HEK293 (cell line): ENCODE data around the gene KCNMB4.

Experiments
- YY2 ChIP-seq: fragments of 450-650 bp; formaldehyde crosslinking; IDR thresholded peaks from 2 replicates; pipeline ENCODE4 v1.5.1; 2016; ENCODE audit warnings: missing biosample characterization, missing genetic modification characterization
- ZNF140 ChIP-seq: fragments of 450-650 bp; formaldehyde crosslinking; IDR thresholded peaks from 2 replicates; pipeline ENCODE4 v1.5.1; 2016; ENCODE audit warnings: missing biosample characterization, missing genetic modification characterization
- ZNF366 ChIP-seq: fragments of 450-650 bp; formaldehyde crosslinking; conservative IDR thresholded peaks from 2 replicates; pipeline ENCODE4 v1.5.1; 2016; ENCODE audit warnings: missing biosample characterization, missing genetic modification characterization
- ZNF561 ChIP-seq: fragments of 450-650 bp; IDR thresholded peaks from 2 replicates; pipeline ENCODE4 v1.5.1; 2018; ENCODE audit warnings: missing biosample characterization, missing genetic modification characterization, borderline replicate concordance
- ZNF621 ChIP-seq: fragments of 450-650 bp; formaldehyde crosslinking; IDR thresholded peaks from 2 replicates; pipeline ENCODE4 v1.5.1; 2017; ENCODE audit warnings: missing biosample characterization, missing genetic modification characterization
- ZNF777 ChIP-seq: fragments of 450-650 bp; formaldehyde crosslinking; IDR thresholded peaks from 2 replicates; pipeline ENCODE4 v1.5.1; 2017; ENCODE audit warnings: missing biosample characterization, missing genetic modification characterization, borderline replicate concordance
- ZNF791 ChIP-seq: fragments of 450-650 bp; formaldehyde crosslinking; IDR thresholded peaks from 2 replicates; pipeline ENCODE4 v1.5.1; 2016; ENCODE audit warnings: missing biosample characterization, missing genetic modification characterization
- ZSCAN30 ChIP-seq: fragments of 450-650 bp; IDR thresholded peaks from 2 replicates; pipeline ENCODE4 v1.5.1; 2018; ENCODE audit warnings: missing biosample characterization, mild to moderate bottlenecking, missing genetic modification characterization, moderate library complexity
- TF ChIP-seq, protein P1 (sequence below): fragments of 450-650 bp; IDR thresholded peaks from 2 replicates; pipeline ENCODE4 v1.5.1; 2018; ENCODE audit warnings: missing biosample characterization, missing genetic modification characterization
- TF ChIP-seq, protein P2 (sequence below): fragments of 450-650 bp; formaldehyde crosslinking; IDR thresholded peaks from 2 replicates; pipeline ENCODE4 v1.5.1; 2016; ENCODE audit warnings: missing biosample characterization, missing genetic modification characterization
- TF ChIP-seq, protein P3 (sequence below): fragments of 450-650 bp; formaldehyde crosslinking; IDR thresholded peaks from 2 replicates; pipeline ENCODE4 v1.5.0; 2017; ENCODE audit warnings: missing biosample characterization, missing genetic modification characterization, borderline replicate concordance
- TF ChIP-seq, protein P4 (sequence below): fragments of 450-650 bp; formaldehyde crosslinking; IDR thresholded peaks from 2 replicates; pipeline ENCODE4 v1.5.1; 2016; ENCODE audit warnings: missing biosample characterization, missing genetic modification characterization
- TF ChIP-seq, protein P5 (sequence below): fragments of 450-650 bp; formaldehyde crosslinking; IDR thresholded peaks from 2 replicates; pipeline ENCODE4 v1.5.1; 2016; ENCODE audit warnings: missing biosample characterization, missing genetic modification characterization

DNA sequence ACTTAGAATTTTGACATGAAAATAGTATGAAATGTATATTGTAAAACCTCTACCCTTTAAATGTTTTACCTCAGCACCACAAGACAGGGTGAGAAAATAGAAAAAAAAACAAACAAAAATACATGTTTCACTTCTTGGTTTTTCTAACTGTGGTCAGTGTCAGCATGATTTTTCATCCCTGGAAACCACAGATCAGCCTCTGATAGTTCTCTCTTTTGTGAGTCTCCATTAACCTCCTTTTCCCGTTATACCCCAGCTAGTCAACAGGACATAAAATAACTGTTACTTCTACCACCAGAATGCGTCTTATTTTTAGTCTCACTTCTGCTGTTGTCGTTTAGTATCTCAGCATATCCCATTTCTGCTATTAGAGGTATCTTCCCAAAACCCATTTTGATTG lies 48.3 kb upstream of the KCNMB4 start:
- TF ChIP-seq ZNF140 (tag by site-specific recombination) (no peak), YY2 (tag by site-specific recombination) (no peak), ZNF791 (tag by site-specific recombination) (no peak), ZNF366 (no peak), ZNF621 (tag by site-specific recombination) (no peak), ZNF777 (tag by site-specific recombination) (no peak), ZSCAN30 (tag by site-specific recombination) (no peak), ZNF561 (tag by site-specific recombination) (no peak)
- TF ChIP-seq, protein P1, sequence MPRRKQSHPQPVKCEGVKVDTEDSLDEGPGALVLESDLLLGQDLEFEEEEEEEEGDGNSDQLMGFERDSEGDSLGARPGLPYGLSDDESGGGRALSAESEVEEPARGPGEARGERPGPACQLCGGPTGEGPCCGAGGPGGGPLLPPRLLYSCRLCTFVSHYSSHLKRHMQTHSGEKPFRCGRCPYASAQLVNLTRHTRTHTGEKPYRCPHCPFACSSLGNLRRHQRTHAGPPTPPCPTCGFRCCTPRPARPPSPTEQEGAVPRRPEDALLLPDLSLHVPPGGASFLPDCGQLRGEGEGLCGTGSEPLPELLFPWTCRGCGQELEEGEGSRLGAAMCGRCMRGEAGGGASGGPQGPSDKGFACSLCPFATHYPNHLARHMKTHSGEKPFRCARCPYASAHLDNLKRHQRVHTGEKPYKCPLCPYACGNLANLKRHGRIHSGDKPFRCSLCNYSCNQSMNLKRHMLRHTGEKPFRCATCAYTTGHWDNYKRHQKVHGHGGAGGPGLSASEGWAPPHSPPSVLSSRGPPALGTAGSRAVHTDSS (tag by site-specific recombination) = no peak
- TF ChIP-seq, protein P2, sequence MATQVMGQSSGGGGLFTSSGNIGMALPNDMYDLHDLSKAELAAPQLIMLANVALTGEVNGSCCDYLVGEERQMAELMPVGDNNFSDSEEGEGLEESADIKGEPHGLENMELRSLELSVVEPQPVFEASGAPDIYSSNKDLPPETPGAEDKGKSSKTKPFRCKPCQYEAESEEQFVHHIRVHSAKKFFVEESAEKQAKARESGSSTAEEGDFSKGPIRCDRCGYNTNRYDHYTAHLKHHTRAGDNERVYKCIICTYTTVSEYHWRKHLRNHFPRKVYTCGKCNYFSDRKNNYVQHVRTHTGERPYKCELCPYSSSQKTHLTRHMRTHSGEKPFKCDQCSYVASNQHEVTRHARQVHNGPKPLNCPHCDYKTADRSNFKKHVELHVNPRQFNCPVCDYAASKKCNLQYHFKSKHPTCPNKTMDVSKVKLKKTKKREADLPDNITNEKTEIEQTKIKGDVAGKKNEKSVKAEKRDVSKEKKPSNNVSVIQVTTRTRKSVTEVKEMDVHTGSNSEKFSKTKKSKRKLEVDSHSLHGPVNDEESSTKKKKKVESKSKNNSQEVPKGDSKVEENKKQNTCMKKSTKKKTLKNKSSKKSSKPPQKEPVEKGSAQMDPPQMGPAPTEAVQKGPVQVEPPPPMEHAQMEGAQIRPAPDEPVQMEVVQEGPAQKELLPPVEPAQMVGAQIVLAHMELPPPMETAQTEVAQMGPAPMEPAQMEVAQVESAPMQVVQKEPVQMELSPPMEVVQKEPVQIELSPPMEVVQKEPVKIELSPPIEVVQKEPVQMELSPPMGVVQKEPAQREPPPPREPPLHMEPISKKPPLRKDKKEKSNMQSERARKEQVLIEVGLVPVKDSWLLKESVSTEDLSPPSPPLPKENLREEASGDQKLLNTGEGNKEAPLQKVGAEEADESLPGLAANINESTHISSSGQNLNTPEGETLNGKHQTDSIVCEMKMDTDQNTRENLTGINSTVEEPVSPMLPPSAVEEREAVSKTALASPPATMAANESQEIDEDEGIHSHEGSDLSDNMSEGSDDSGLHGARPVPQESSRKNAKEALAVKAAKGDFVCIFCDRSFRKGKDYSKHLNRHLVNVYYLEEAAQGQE (tag by site-specific recombination) = no peak
- TF ChIP-seq, protein P3, sequence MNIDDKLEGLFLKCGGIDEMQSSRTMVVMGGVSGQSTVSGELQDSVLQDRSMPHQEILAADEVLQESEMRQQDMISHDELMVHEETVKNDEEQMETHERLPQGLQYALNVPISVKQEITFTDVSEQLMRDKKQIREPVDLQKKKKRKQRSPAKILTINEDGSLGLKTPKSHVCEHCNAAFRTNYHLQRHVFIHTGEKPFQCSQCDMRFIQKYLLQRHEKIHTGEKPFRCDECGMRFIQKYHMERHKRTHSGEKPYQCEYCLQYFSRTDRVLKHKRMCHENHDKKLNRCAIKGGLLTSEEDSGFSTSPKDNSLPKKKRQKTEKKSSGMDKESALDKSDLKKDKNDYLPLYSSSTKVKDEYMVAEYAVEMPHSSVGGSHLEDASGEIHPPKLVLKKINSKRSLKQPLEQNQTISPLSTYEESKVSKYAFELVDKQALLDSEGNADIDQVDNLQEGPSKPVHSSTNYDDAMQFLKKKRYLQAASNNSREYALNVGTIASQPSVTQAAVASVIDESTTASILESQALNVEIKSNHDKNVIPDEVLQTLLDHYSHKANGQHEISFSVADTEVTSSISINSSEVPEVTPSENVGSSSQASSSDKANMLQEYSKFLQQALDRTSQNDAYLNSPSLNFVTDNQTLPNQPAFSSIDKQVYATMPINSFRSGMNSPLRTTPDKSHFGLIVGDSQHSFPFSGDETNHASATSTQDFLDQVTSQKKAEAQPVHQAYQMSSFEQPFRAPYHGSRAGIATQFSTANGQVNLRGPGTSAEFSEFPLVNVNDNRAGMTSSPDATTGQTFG = no peak
- TF ChIP-seq, protein P4, sequence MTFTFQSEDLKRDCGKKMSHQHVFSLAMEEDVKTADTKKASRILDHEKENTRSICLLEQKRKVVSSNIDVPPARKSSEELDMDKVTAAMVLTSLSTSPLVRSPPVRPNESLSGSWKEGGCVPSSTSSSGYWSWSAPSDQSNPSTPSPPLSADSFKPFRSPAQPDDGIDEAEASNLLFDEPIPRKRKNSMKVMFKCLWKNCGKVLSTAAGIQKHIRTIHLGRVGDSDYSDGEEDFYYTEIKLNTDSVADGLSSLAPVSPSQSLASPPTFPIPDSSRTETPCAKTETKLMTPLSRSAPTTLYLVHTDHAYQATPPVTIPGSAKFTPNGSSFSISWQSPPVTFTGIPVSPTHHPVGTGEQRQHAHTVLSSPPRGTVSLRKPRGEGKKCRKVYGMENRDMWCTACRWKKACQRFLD (tag by site-specific recombination) = no peak
- TF ChIP-seq, protein P5, sequence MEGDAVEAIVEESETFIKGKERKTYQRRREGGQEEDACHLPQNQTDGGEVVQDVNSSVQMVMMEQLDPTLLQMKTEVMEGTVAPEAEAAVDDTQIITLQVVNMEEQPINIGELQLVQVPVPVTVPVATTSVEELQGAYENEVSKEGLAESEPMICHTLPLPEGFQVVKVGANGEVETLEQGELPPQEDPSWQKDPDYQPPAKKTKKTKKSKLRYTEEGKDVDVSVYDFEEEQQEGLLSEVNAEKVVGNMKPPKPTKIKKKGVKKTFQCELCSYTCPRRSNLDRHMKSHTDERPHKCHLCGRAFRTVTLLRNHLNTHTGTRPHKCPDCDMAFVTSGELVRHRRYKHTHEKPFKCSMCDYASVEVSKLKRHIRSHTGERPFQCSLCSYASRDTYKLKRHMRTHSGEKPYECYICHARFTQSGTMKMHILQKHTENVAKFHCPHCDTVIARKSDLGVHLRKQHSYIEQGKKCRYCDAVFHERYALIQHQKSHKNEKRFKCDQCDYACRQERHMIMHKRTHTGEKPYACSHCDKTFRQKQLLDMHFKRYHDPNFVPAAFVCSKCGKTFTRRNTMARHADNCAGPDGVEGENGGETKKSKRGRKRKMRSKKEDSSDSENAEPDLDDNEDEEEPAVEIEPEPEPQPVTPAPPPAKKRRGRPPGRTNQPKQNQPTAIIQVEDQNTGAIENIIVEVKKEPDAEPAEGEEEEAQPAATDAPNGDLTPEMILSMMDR = no peak
